Activated gamma-delta T cell treated with anti-CD3 and anti-CD28 coated beads, Interleukin-2, amount 50 U/mL, for 16 hours (primary cell): ENCODE results near the gene PPARG.

Experiments
- DNase-seq: peaks from one replicate; pipeline ENCODE4 v3.0.0-alpha.2; 2020; ENCODE audit warnings: low read depth

The PPARG gene

DNA sequence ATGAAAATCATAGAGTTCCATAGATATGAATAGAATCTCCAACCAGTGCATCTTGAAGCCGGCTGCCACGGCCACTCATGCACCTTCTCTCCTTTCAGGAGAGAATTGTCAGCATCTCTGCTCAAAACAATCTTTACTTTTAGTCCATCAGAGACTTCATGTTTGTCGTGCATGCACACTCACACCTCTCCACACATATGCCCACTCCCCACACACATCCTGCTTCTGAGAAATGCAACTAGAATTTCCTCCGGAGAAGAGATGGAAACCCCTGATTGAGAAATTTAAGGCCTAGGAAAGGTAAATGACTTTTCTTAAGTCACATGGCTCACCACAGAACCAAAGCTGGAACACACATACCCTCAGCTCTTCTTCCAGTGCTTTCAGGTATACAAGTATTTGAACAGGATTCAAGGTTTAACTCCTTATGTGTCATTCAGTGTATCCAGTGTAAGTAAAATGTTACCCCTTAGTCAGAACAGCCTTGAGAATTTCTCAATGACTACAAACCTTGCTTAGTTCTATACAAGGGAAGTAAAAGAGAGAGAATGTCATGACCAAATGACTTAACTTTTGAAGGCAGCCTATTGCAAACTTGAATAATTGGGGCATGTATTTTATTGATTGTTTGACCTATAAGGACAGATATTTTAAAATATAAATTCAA, 126.3 kb downstream of the PPARG start:
- DNase-seq: no peak

GRCh38 chr3:12416731-12417130, 127.9 kb downstream of the PPARG start:
- DNase-seq: no peak

- DNase-seq: no peak
Observed at GRCh38 chr3:12420393-12420792, 131.5 kb downstream of the PPARG start.

- no peak for DNase-seq
Observed at GRCh38 chr3:12421132-12421531, 132.3 kb downstream of the PPARG start.

- no peak for DNase-seq
Observed at GRCh38 chr3:12423131-12423530, 134.3 kb downstream of the PPARG start.

GRCh38 chr3:12423918-12424630, 135.2 kb downstream of the PPARG start:
- no peak for DNase-seq

GRCh38 chr3:12424635-12425319, 135.9 kb downstream of the PPARG start:
- no peak for DNase-seq

DNA sequence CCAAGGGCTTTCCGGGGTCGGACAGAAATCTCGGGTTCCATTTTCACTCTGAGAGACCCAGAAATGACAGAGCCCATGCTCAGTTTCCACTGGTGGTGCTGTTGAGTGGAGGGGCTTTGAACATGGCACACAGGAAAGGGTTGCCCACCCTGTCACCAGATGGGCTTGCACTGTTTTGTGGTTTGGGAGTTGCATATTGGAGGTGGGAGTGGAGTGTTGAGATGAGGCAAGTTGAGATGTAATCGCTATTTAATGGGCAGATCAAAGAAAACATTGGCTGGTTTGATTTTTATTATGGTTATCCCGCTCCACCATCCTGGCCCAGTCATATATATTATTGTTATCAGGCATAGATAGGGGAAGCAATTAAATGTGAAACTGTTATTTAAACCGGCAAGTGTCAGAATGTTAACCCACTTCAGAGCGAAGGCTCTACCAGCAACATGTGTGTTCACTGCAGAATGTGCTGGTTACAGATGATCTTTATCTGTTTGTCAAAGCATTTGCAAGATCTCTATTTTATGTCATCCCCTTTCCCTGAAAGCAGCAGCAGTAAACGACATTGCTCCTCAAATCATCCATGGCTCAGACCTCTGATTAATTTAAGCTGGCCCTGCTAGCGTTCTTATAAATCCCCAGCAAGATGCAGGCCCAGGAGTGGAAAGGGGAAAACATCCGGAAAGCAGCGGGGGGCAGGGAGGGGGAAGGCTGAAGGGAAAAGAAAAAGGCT, 137.1 kb downstream of the PPARG start:
- no peak for DNase-seq

DNA sequence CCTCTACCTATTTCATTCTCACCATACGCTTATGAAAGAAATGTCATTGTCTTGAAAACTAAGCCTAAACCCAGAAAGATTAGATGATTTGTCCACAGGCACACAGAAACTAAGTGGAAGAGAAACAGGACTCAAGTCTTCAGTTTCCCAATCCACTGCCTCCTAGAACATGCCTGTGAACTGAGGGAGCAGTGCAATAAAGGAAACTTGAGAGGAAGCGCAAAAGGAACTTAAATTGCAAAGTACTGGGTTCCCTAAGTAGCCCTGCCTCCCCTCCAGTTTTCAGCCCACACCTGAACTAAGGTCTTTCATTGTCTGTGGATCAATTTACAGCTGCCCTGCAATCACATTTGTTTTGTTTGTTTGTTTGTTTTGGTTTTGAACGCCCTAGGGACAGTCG, 138.7 kb downstream of the PPARG start:
- DNase-seq: no peak

DNA sequence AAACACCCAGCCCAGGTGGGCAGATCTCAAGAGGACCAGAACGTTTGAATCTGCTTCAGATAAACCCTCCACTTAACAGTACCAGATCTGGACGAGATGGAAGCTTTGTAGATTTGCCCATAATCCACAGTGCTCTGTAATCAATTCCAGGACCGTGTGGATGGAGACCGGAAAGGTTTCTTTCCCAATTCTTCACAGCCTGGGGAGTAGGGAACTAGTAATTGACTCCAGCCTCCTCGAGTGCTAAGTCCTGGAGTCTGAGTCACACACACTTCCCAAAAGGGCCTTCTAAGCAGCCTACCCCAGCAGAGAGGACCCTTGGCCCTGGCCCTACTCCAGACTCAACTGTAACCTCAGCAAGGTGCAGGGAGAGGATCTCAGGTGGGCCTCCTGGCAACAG, 139.3 kb downstream of the PPARG start:
- DNase-seq: no peak

DNA sequence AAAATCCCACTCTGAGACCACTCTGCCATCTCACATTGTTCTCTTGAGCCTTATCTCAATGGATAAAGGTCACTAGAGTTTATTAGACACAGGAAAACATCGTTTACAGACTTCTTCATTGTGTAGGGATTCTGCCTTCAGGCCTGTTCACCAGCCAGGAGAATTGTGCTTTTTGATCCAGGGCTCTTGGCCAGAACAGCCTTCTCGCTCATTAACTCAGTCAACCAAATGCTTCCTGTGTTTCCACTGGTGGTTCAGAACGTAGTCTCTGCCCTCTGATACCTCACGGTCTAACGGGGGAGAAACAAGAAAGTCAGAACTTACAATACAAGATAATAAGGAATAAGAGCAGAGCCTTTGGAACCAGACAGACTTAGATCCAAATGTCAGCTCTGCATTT, 141.2 kb downstream of the PPARG start:
- no peak for DNase-seq

GRCh38 chr3:12433823-12434222, 145.0 kb downstream of the PPARG start:
- DNase-seq: no peak

GRCh38 chr3:12436514-12437220, 147.8 kb downstream of the PPARG start:
- no peak for DNase-seq

DNA sequence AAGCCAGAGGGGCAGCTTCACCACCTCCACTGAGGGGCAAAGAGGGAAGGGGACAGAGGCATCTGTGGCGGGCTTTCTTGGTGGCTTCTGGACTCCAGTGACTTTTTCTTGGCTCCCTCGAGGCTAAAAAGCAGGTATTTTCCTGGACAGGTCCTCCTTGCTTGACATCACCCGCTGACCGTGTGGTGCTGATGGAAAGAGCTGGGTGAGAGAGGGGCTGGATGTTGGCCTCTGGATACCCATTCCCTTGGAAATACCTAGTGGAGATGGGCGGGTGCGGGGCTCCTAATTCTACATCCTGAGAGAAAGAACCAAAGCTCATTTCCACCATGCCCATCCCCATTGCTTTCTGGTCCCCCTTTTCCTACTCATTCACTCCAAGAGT, 148.3 kb downstream of the PPARG start:
- no peak for DNase-seq

DNA sequence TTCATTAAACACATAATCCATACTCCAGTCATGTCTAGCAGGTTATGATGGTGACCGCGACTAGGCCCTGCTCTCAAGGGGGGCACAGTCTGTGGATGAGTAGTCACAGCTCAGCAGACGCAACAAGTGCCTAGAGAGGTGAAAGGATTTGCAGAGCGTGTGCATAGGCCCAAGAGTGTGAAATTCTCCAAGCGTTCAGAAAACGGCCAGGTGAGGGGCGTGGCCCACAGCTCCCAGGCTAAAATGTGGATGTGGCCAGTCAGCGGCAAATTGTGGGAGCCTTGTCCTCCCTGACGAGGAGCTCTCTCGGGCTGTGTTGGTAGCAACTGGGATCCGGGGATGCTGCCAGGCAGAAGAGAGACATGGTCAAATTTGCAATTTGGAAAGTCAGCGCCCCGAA, 149.0 kb downstream of the PPARG start:
- DNase-seq: no peak

GRCh38 chr3:12438318-12438717, 149.4 kb downstream of the PPARG start:
- DNase-seq: no peak

- DNase-seq: no peak
Observed at GRCh38 chr3:12439161-12439940, 150.5 kb downstream of the PPARG start.

- no peak for DNase-seq
Observed at GRCh38 chr3:12440927-12441714, 152.3 kb downstream of the PPARG start.

GRCh38 chr3:12442654-12443501, 154.0 kb downstream of the PPARG start:
- DNase-seq: no peak
